ENCODE results near the gene FGR.

FGR gene

DNA sequence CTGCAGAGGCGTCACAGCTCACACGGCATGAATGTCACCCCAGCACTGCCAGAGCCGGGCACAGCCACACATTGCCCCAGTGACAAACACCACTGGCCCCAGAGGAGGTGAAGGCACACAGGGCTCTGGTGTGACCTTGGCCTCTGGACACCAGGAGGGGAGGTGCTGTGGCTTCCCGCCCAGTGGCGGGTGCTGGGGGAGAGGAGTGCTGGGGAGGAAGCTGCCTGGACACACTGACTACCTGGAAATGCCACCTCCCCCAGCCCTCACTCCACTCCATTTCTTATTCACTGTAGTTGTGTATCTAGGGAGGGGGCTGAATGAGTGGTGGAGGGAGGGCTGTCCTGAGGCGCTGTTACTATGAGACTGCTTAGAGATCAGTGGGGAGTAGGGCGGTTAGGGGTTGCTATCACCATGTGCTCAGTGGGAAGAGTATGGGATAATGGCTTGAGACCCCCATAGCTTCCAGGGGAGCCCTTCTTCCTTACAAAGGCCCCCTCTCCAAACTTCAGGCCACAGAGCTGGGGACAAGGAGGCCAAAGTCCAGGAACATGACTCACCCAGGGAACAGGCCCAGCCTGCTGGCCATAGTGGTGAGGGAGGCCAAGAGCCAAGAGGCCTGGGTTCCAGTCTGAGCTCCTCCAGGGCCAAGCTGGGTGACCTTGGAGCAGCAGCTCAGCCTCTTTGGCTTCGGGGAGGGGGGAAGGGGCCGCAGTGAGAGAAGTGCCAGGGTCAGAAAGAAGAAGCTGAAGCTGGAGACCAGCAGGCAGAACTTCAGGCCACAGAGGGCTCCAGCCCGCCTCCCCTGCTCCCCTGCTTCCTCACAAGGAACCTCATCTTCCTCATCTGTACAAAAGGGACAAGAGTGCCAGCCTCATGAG is 71.2 kb downstream of the FGR start:
- TF ChIP-seq ZFX (IDR thresholded peaks at IDR 0.05) = no peak
- TF ChIP-seq, protein P1, sequence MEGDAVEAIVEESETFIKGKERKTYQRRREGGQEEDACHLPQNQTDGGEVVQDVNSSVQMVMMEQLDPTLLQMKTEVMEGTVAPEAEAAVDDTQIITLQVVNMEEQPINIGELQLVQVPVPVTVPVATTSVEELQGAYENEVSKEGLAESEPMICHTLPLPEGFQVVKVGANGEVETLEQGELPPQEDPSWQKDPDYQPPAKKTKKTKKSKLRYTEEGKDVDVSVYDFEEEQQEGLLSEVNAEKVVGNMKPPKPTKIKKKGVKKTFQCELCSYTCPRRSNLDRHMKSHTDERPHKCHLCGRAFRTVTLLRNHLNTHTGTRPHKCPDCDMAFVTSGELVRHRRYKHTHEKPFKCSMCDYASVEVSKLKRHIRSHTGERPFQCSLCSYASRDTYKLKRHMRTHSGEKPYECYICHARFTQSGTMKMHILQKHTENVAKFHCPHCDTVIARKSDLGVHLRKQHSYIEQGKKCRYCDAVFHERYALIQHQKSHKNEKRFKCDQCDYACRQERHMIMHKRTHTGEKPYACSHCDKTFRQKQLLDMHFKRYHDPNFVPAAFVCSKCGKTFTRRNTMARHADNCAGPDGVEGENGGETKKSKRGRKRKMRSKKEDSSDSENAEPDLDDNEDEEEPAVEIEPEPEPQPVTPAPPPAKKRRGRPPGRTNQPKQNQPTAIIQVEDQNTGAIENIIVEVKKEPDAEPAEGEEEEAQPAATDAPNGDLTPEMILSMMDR (conservative IDR thresholded peaks at IDR 0.05) = no peak
- H3K27ac ChIP-seq = peak overlapping the region; percentile 48

DNA sequence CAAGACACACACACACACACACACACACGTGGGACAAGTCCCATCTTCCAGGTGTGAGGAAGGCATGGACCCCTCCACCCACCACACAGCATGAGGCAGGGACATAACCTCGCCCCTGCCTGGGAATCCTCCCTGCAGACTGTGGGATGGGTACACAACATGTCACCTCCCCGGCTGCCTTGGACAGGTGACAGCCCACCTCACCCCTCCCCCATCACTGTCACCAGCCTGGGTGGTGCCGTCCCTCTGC is 71.7 kb downstream of the FGR start:
- peak overlapping the region; percentile 48 for H3K27ac ChIP-seq
- TF ChIP-seq ZFX (IDR thresholded peaks at IDR 0.05) = no peak
- TF ChIP-seq, protein P1 (conservative IDR thresholded peaks at IDR 0.05) = no peak

DNA sequence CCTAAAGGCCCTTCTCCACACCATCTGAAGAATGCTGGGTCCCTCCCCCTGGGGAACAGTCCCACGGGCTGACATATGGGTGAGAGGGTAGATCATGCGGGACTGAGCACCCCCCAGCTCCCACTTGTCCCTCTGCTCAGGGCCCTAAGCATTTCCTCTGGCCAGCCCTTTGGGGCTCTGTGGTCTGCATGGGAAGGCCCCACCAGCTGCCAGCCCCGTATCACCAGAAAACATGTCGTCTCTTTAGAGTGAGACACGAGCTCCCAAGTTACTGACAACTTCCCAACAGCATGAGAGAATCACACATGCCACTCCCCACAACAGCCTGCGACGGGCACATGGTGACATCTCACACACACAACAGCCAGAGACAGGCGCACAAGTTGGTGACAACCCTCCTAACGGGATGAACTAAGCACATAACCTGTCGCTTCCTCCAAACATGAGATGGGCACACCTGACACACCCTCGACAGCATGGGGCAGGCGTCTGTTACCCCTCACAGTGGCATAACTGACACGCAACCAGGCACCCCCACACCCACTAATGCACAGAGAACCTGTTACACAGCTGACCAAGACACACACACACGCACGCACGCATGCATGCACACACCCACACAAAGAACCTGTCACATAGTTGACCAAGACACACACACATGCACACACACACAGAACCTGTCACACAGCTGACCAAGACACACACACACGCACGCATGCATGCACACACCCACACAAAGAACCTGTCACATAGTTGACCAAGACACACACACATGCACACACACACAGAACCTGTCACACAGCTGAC is 72.2 kb downstream of the FGR start:
- no peak overlapping the region for H3K27ac ChIP-seq
- TF ChIP-seq ZFX (IDR thresholded peaks at IDR 0.05) = no peak
- TF ChIP-seq, protein P1 (conservative IDR thresholded peaks at IDR 0.05) = no peak
